Smooth muscle cell (in vitro differentiated cells): ENCODE results near the gene DNTT. TPM values are rescaled to one million over a fixed set of nuclear protein-coding genes. Genes with fewer than 3 reads are reported as not detected.
A peak's percentile ranks its signal among the peaks of the same experiment; 100 is the strongest.

Source experiments
- DNase-seq: peaks from one replicate; lab custom pipeline; 2025; ENCODE audit not compliant: unreplicated experiment; lab: John Stamatoyannopoulos, UW
- H2AFZ ChIP-seq: fragments of 200-600 bp; sonication (generic); 2 replicates; pipeline ENCODE4 v1.6.0; 2016; ENCODE audit warnings: antibody characterized with exemption, low read depth, mild to moderate bottlenecking
- H3F3A ChIP-seq: fragments of 200-600 bp; sonication (generic); 2 replicates; pipeline ENCODE4 v1.6.0; 2017; ENCODE audit warnings: antibody characterized with exemption, low read depth
- H3K27ac ChIP-seq: fragments of 200-600 bp; sonication (generic); 2 replicates; pipeline ENCODE4 v1.5.1; 2016; ENCODE audit warnings: low read depth, mild to moderate bottlenecking
- H3K27me3 ChIP-seq: fragments of 200-600 bp; sonication (generic); 2 replicates; pipeline ENCODE4 v1.6.1; 2016; ENCODE audit warnings: low read depth, mild to moderate bottlenecking
- H3K36me3 ChIP-seq: fragments of 200-600 bp; sonication (generic); 2 replicates; pipeline ENCODE4 v1.5.1; 2016; ENCODE audit warnings: low read depth
- H3K4me1 ChIP-seq: fragments of 200-600 bp; sonication (generic); 2 replicates; pipeline ENCODE4 v1.5.1; 2016; ENCODE audit warnings: low read depth
- H3K4me2 ChIP-seq: fragments of 200-600 bp; sonication (generic); 2 replicates; pipeline ENCODE4 v1.6.0; 2016; ENCODE audit warnings: mild to moderate bottlenecking
- H3K4me3 ChIP-seq: fragments of 200-600 bp; sonication (generic); 2 replicates; pipeline ENCODE4 v1.5.1; 2016; ENCODE audit warnings: mild to moderate bottlenecking
- H3K79me2 ChIP-seq: fragments of 200-600 bp; sonication (generic); 2 replicates; pipeline ENCODE4 v1.6.0; 2016; ENCODE audit warnings: low read depth, mild to moderate bottlenecking
- H3K9ac ChIP-seq: fragments of 200-600 bp; sonication (generic); 2 replicates; pipeline ENCODE4 v1.6.0; 2016; ENCODE audit warnings: low read depth
- H3K9me3 ChIP-seq: fragments of 200-600 bp; sonication (generic); replicated peaks from 2 replicates; pipeline ENCODE4 v1.5.1; 2016; ENCODE audit warnings: low read depth
- H4K20me1 ChIP-seq: fragments of 200-600 bp; sonication (generic); 2 replicates; pipeline ENCODE4 v1.6.0; 2016; ENCODE audit warnings: low read depth
- WGBS: methylation state at CpG from one replicate; pipeline ENCODE4 v1.1.7; 2016; ENCODE audit warnings: low lambda C conversion rate; 5-methylcytosine and 5-hydroxymethylcytosine counted together
- polyA plus RNA-seq: library from polyadenylated mRNA; unstranded; fragments of >200 nt; fragmentation: Nextera tagmentation; extraction: Ambion mirVana; gene quantifications from 2 replicates; pipeline ENCODE4 v1.2.1, GENCODE V29; 2016
- total RNA-seq: library from RNA; depleted of rRNA; stranded (reverse); fragments of >200 nt; gene quantifications from 2 replicates; pipeline ENCODE4 v1.2.3, GENCODE V29; 2014
- TF ChIP-seq, protein P1 (sequence below): fragments of 200-600 bp; sonication (generic); IDR thresholded peaks from 2 replicates; pipeline ENCODE4 v1.5.1; 2017; ENCODE audit warnings: borderline replicate concordance, mild to moderate bottlenecking, antibody characterized with exemption; ENCODE audit not compliant: insufficient read depth, poor library complexity, severe bottlenecking

Gene DNTT
- total and polyA plus RNA-seq, 2 experiments from 2014 or later = not detected

DNA sequence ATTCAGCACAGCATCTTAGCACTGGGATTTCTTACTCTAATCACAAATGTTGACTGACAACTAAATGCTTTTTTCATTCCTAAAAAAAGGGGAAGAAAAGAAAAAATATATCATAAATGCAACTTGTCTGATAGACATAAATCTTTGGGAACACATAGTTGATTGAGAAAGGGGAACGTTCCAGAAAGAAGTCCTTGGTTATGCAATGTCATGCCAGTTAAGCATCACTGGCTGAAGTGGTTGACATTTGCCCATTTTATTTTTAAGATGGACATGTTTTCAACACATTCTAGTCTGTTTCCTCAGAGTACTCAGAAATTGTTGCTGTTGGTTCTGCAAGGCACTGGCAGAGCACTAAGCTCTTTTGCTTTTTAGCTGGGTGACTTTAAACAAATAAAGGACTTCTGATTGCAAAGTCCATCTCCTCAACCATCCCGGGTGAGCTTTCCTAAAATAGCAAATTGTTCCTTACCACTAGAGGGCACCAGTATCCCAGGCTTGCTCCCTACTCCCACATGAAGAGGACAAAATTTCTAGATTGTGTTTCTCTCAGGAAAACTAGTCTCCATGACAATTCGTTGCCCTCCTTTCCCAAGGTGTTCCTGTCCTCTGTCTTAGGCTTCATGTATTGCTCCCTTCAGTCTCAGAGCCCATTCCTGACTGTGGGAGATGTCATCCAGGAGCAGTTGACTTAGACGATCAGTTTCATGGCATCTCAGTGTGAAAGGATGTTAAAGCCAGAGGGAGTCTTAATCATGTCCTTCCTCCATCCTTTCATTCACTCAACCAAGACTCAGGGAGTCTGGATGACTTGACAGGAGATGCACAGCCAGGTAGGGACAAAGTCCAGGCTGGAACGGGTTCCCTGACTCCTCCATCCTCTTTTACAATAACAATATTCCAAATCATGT, 30.6 kb downstream of the DNTT start:
- no peaks in the 10 kb centered on the region for H3K79me2 ChIP-seq
- no peak overlapping the region for H3K27ac ChIP-seq
- H3K36me3 ChIP-seq = no peaks in the 10 kb centered on the region
- H3K4me2 ChIP-seq = no peak overlapping the region
- no peak for DNase-seq
- H3K9me3 ChIP-seq = no peaks in the 10 kb centered on the region
- H3K9ac ChIP-seq = no peak overlapping the region
- H3K4me3 ChIP-seq = no peak overlapping the region
- H3F3A ChIP-seq = no peaks in the 10 kb centered on the region
- 47% methylated on average over 5 of the region's 5 CpGs for WGBS
- no peak overlapping the region for H2AFZ ChIP-seq
- TF ChIP-seq, protein P1, sequence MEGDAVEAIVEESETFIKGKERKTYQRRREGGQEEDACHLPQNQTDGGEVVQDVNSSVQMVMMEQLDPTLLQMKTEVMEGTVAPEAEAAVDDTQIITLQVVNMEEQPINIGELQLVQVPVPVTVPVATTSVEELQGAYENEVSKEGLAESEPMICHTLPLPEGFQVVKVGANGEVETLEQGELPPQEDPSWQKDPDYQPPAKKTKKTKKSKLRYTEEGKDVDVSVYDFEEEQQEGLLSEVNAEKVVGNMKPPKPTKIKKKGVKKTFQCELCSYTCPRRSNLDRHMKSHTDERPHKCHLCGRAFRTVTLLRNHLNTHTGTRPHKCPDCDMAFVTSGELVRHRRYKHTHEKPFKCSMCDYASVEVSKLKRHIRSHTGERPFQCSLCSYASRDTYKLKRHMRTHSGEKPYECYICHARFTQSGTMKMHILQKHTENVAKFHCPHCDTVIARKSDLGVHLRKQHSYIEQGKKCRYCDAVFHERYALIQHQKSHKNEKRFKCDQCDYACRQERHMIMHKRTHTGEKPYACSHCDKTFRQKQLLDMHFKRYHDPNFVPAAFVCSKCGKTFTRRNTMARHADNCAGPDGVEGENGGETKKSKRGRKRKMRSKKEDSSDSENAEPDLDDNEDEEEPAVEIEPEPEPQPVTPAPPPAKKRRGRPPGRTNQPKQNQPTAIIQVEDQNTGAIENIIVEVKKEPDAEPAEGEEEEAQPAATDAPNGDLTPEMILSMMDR = peak; percentile 82
- peaks cover 14% of the 10 kb centered on the region for H3K4me1 ChIP-seq
- H3K27me3 ChIP-seq = peaks cover 4% of the 10 kb centered on the region
- H4K20me1 ChIP-seq = no peaks in the 10 kb centered on the region

DNA sequence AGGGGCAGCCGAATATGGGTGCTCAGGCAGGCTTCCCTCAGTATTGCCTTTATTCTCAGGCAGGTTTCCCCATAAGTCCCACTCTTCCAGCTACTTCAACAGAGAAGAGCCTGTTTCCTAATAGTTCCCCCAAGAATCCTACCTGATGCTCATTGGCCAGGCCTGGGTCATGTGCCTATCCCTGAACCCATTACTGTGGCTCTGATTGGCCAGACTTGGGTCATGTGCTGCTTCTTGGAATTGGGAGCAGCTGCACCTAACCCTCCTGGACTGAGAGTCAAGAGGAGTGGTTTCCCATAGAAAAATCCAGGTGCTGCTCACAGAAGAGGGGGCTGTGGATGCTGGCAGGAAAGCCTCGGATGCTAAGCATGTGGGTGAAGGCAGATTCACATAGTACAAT, 32.9 kb downstream of the DNTT start:
- Histone ChIP-seq H3K27ac (no peak overlapping the region), H2AFZ (no peak overlapping the region), H3K4me3 (no peak overlapping the region), H4K20me1 (no peaks in the 10 kb centered on the region), H3K4me2 (no peak overlapping the region), H3K9ac (no peak overlapping the region), H3K36me3 (no peaks in the 10 kb centered on the region), H3K4me1 (peaks cover 26% of the 10 kb centered on the region), H3K9me3 (no peaks in the 10 kb centered on the region), H3F3A (no peaks in the 10 kb centered on the region), H3K79me2 (no peaks in the 10 kb centered on the region), H3K27me3 (peaks cover 4% of the 10 kb centered on the region)
- no peak for DNase-seq
- TF ChIP-seq, protein P1 = no peak
- WGBS = 94% methylated on average over 2 of the region's 2 CpGs

DNA sequence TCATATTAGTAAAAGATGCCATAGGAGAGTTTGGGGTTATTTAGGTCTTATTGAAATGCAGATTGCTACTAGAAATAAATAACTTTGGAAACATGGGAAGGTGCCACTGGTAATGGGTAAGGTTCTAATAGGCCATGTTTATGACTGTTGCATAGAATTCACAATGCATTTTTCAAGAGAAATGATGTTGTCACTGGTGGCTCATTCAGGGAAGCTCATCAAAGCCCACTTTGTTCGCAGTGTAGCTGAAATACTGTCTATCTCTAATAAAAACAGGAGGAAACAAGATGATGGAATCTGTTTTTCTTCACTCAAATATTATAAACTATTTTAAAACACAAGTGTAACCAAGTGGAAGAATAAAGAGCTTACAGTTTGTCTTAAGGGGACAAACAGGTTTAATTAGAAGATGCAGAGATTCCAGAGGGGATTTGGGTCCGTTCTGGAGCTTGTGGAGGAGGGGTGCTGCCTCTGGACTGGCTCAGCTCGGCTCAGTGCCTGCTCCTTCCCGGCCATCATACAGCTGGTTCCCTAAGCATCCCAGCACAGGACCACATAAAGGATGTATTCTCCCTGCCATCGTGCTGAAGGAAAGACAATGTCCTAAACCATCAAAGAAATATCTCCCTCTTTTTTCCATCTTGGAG, 34.2 kb downstream of the DNTT start:
- no peak overlapping the region for H2AFZ ChIP-seq

More for the DNA sequence above, 34.2 kb downstream of the DNTT start:
- WGBS = 60% methylated on average over 5 of the region's 5 CpGs
- Histone ChIP-seq H3K4me2 (no peak overlapping the region), H3K27ac (no peak overlapping the region), H3K4me3 (no peak overlapping the region), H3K9ac (no peak overlapping the region), H3K9me3 (no peaks in the 10 kb centered on the region), H4K20me1 (no peaks in the 10 kb centered on the region), H3F3A (no peaks in the 10 kb centered on the region), H3K79me2 (no peaks in the 10 kb centered on the region), H3K27me3 (peaks cover 3% of the 10 kb centered on the region), H3K36me3 (no peaks in the 10 kb centered on the region), H3K4me1 (peaks cover 26% of the 10 kb centered on the region)
- DNase-seq = no peak
- TF ChIP-seq, protein P1 = no peak
